HG03439 (cell line): ENCODE data around the gene HDAC7.

Experiments used
- ATAC-seq: cut with Tn5 transposase; IDR thresholded peaks from one replicate; pipeline ENCODE4 v1.9.1; 2021; ENCODE audit warnings: mild to moderate bottlenecking, moderate library complexity; ENCODE audit not compliant: unreplicated experiment

Gene HDAC7

GRCh38 chr12:47750916-47751470, 68.7 kb downstream of the HDAC7 start:
- no peak for ATAC-seq

- no peak for ATAC-seq
These were observed 69.4 kb downstream of the HDAC7 start for GRCh38 chr12:47750229-47750798.

GRCh38 chr12:47748899-47749298, 70.8 kb downstream of the HDAC7 start:
- ATAC-seq = no peak

GRCh38 chr12:47748507-47748828, 71.2 kb downstream of the HDAC7 start:
- no peak for ATAC-seq

- no peak for ATAC-seq
These were observed 71.9 kb downstream of the HDAC7 start for GRCh38 chr12:47747596-47748506.

GRCh38 chr12:47747126-47747525, 72.6 kb downstream of the HDAC7 start:
- no peak for ATAC-seq

- ATAC-seq = no peak
These were observed 73.2 kb downstream of the HDAC7 start for GRCh38 chr12:47746523-47746922.

- no peak for ATAC-seq
These were observed 73.6 kb downstream of the HDAC7 start for GRCh38 chr12:47746073-47746472.

GRCh38 chr12:47745485-47746041, 74.1 kb downstream of the HDAC7 start:
- ATAC-seq = no peak

GRCh38 chr12:47744778-47745436, 74.8 kb downstream of the HDAC7 start:
- no peak for ATAC-seq

- no peak for ATAC-seq
These were observed 75.6 kb downstream of the HDAC7 start for GRCh38 chr12:47744005-47744651.

- ATAC-seq = no peak
These were observed 76.3 kb downstream of the HDAC7 start for GRCh38 chr12:47743311-47743860.

- no peak for ATAC-seq
These were observed 77.4 kb downstream of the HDAC7 start for GRCh38 chr12:47742253-47742825.

GRCh38 chr12:47741340-47741703, 78.4 kb downstream of the HDAC7 start:
- ATAC-seq = no peak

GRCh38 chr12:47740606-47741339, 78.9 kb downstream of the HDAC7 start:
- peak; percentile 43 for ATAC-seq

GRCh38 chr12:47739979-47740378, 79.7 kb downstream of the HDAC7 start:
- ATAC-seq = peak; percentile 40

- ATAC-seq = no peak
These were observed 80.4 kb downstream of the HDAC7 start for GRCh38 chr12:47739297-47739696.

- ATAC-seq = no peak
These were observed 81.6 kb downstream of the HDAC7 start for GRCh38 chr12:47737936-47738594.
